Mesothelial cell of epicardium (in vitro differentiated cells): ENCODE results near the gene OR56B4. TPM values are rescaled to one million over a fixed set of nuclear protein-coding genes. Genes with fewer than 3 reads are reported as not detected.

Source experiments
- DNase-seq, 2 experiments: peaks; one replicate each; pipeline ENCODE4 v3.0.0; 2021; ENCODE audit warnings: low spot score in 2 of 2; ENCODE audit not compliant: unreplicated experiment in 2 of 2
- H3K27ac Mint-ChIP-seq: 2 replicates; pipeline ENCODE4 v1.8.0; 2021; ENCODE audit warnings: mixed read lengths
- H3K27me3 Mint-ChIP-seq: 2 replicates; pipeline ENCODE4 v1.8.0; 2021; ENCODE audit warnings: low read depth, mixed read lengths
- H3K36me3 Mint-ChIP-seq: 2 replicates; pipeline ENCODE4 v1.8.0; 2021; ENCODE audit warnings: mixed read lengths
- H3K4me1 Mint-ChIP-seq: 2 replicates; pipeline ENCODE4 v1.8.0; 2021; ENCODE audit warnings: mixed read lengths
- H3K4me3 Mint-ChIP-seq: 2 replicates; pipeline ENCODE4 v1.8.0; 2021; ENCODE audit warnings: mild to moderate bottlenecking, moderate library complexity, mixed read lengths
- H3K9me3 Mint-ChIP-seq: 2 replicates; pipeline ENCODE4 v1.8.0; 2021; ENCODE audit warnings: mixed read lengths
- CTCF ChIP-seq: fragments of 200-600 bp; sonication (generic); IDR thresholded peaks from one replicate; pipeline ENCODE4 v1.5.0; 2021; ENCODE audit warnings: antibody characterized with exemption; ENCODE audit not compliant: unreplicated experiment
- total RNA-seq: library from RNA; stranded (reverse); gene quantifications from 3 replicates; pipeline ENCODE4 v1.2.1, GENCODE V29; 2021

Gene OR56B4
- total RNA-seq, 1 donor from 2014 or later = not detected

DNA sequence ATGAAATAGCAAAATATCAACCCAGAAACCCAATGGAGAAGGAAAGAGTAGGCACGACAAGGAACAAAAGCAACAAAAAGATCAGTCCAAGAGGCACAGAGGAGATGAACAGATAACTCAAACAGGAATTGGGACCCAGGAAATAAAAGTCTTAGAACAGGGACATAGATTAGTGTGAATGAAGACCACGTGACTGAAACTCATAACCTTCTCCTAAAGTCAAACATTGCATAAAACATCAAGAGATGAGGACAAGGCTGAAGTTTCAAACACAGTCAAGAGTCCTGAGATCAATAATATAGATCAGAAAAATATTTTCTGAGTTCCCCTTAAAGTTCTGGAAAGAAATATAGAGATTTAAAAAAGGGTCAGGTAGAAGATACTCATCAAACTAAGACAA, 24.4 kb upstream of the OR56B4 start:
- Mint-ChIP-seq H3K9me3 (peaks cover 11% of the 10 kb centered on the region), H3K27me3 (no peaks in the 10 kb centered on the region), H3K27ac (no peak overlapping the region), H3K4me1 (no peaks in the 10 kb centered on the region), H3K36me3 (no peaks in the 10 kb centered on the region), H3K4me3 (no peak overlapping the region)
- DNase-seq = no peak
- TF ChIP-seq CTCF = no peak

GRCh38 chr11:6084587-6084986, 22.9 kb upstream of the OR56B4 start:
- peaks cover 11% of the 10 kb centered on the region for H3K9me3 Mint-ChIP-seq
- no peak overlapping the region for H3K27ac Mint-ChIP-seq
- H3K4me3 Mint-ChIP-seq = no peak overlapping the region
- no peak for TF ChIP-seq CTCF
- no peaks in the 10 kb centered on the region for H3K36me3 Mint-ChIP-seq
- no peaks in the 10 kb centered on the region for H3K27me3 Mint-ChIP-seq
- H3K4me1 Mint-ChIP-seq = no peaks in the 10 kb centered on the region
- DNase-seq = no peak

DNA sequence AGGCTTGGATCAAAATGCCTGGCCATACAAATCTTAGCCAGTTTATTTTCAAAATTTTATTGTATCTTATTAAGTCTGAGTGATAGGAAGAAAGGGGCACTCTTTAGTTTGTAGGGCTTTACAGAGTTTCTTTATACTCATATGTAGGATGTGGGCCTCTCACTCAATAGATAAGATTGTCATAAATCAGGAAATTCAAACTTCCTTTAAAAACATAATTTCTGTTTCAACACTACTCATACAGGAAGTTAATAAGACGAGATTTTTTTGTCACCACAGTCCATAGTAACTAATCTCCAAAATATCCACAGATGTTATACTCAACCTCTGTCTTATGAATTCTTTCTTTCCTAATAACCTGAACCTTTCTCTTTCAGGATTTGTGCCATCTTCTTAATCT, 13.3 kb upstream of the OR56B4 start:
- Mint-ChIP-seq H3K9me3 (peaks cover 26% of the 10 kb centered on the region), H3K27ac (no peak overlapping the region), H3K4me3 (no peak overlapping the region), H3K27me3 (peaks cover 8% of the 10 kb centered on the region), H3K4me1 (no peaks in the 10 kb centered on the region), H3K36me3 (no peaks in the 10 kb centered on the region)
- DNase-seq = no peak
- TF ChIP-seq CTCF = no peak

DNA sequence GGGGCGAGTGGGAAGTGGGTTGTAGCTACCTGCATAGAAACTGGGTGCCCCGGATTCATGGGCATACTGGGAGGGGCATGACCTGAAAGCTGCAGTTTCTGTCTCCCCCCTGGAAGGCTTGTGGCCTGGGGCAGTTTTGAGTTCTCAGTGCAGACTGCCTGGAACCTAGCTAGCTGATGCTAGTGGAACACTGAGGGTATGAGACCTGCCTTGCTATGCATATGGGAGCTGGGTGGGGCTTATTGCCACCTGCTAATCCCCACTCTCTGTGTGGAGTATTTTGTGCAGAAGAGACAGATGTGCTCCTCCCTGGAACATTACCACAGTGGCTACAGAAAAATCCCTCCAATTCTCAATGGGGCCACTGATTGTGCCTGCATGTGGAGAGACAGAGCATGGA, 11.7 kb upstream of the OR56B4 start:
- no peaks in the 10 kb centered on the region for H3K4me1 Mint-ChIP-seq
- no peak overlapping the region for H3K27ac Mint-ChIP-seq
- no peaks in the 10 kb centered on the region for H3K36me3 Mint-ChIP-seq
- H3K27me3 Mint-ChIP-seq = peaks cover 8% of the 10 kb centered on the region
- H3K9me3 Mint-ChIP-seq = peaks cover 16% of the 10 kb centered on the region
- no peak overlapping the region for H3K4me3 Mint-ChIP-seq
- no peak for DNase-seq
- TF ChIP-seq CTCF = no peak

DNA sequence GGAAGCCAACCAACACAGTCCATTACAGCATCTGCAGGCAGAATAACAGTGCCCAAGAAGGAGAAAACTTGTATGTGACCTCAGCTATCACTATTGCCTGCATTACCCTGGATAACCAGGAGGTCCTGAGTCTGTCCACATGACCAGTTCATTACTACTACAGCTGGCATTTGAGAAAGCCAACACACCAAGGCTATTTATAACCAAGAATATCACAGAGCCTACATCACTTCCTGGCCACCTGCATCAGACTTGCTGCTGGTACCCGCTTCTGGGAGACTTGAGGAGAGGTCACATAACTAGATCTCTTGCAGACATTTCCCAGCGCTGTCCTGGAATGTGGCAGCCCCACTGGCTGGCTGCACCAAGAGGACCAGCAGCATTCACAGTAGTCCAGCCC, 11.1 kb upstream of the OR56B4 start:
- Mint-ChIP-seq H3K36me3 (no peaks in the 10 kb centered on the region), H3K4me1 (no peaks in the 10 kb centered on the region), H3K9me3 (peaks cover 16% of the 10 kb centered on the region), H3K27ac (no peak overlapping the region), H3K27me3 (peaks cover 8% of the 10 kb centered on the region), H3K4me3 (no peak overlapping the region)
- DNase-seq = no peak
- TF ChIP-seq CTCF = no peak

DNA sequence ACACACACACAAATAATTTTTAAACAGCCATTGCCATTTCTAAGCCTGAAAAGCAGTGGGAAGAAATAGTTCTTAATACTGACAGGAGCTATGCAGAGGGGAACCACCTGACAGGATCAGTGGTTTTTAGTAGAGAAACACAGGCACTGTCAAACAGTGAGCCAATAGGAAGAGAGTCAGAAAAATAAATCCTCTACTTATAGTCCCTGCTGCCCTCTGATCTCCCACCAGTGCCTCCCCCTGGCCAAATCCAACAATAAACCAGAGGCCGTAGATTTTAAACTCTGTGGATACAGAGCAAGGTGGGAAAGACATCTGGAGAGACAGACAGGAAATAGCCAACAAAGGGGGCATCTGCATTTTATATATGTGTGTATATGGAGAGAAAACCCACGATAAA, 7.9 kb upstream of the OR56B4 start:
- no peaks in the 10 kb centered on the region for H3K36me3 Mint-ChIP-seq
- H3K9me3 Mint-ChIP-seq = no peaks in the 10 kb centered on the region
- TF ChIP-seq CTCF = no peak
- DNase-seq = no peak
- no peaks in the 10 kb centered on the region for H3K4me1 Mint-ChIP-seq
- H3K27ac Mint-ChIP-seq = no peak overlapping the region
- peaks cover 8% of the 10 kb centered on the region for H3K27me3 Mint-ChIP-seq
- no peak overlapping the region for H3K4me3 Mint-ChIP-seq
